Fibroblast of the aortic adventitia (primary cell): ENCODE data around the gene PITPNM3. TPM values are rescaled to one million over a fixed set of nuclear protein-coding genes. Genes with fewer than 3 reads are reported as not detected.

Experiments
- DNase-seq: peaks from one replicate; pipeline ENCODE4 v3.0.0-alpha.2; 2010; ENCODE audit warnings: low read depth
- H3K4me3 ChIP-seq: 2 replicates; pipeline ENCODE4 v1.5.1; 2011; ENCODE audit warnings: low read depth, mild to moderate bottlenecking, control low read depth, low read length, moderate library complexity
- total RNA-seq: library from RNA; depleted of rRNA; stranded (reverse); fragments of >200 nt; gene quantifications from 2 replicates; pipeline ENCODE4 v1.2.3, GENCODE V29; 2012; ENCODE audit warnings: low replicate concordance
- TF ChIP-seq, protein P1 (sequence below): IDR thresholded peaks from 2 replicates; pipeline ENCODE4 v1.5.1; 2011; ENCODE audit warnings: mild to moderate bottlenecking, low read length, control low read depth, inconsistent platforms; ENCODE audit not compliant: insufficient read depth

Gene PITPNM3
- total RNA-seq, 1 donor: 1.3 TPM

DNA sequence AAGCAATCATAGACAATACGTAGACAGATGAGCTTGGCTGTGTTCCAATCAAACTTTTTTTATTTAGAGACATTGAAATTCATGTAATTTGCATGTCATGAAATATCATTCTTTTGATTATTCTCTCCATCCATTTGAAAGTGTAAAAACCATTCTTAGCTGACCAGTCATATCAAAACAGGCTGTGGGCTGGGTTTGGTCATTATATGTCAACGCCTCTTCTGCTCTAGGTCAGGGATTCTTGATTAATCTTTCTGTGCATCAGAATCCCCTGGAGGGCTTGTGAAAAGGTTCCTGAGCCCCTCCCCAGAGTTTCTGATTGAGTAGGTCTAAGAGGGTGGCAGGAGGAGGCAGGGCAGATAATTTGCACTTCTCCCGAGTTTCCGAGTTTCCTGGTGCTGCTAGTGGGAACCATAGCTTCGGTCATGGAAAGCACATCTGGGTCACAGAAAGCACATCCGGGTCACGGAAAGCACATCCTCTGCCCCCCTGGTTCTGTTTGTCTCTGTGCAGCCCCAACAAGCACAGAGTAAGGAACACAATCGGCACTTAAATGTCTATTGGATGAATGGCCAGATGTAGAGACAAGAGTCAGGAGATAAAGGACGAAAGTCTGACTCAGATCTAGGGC is 95.7 kb downstream of the PITPNM3 start:
- TF ChIP-seq, protein P1, sequence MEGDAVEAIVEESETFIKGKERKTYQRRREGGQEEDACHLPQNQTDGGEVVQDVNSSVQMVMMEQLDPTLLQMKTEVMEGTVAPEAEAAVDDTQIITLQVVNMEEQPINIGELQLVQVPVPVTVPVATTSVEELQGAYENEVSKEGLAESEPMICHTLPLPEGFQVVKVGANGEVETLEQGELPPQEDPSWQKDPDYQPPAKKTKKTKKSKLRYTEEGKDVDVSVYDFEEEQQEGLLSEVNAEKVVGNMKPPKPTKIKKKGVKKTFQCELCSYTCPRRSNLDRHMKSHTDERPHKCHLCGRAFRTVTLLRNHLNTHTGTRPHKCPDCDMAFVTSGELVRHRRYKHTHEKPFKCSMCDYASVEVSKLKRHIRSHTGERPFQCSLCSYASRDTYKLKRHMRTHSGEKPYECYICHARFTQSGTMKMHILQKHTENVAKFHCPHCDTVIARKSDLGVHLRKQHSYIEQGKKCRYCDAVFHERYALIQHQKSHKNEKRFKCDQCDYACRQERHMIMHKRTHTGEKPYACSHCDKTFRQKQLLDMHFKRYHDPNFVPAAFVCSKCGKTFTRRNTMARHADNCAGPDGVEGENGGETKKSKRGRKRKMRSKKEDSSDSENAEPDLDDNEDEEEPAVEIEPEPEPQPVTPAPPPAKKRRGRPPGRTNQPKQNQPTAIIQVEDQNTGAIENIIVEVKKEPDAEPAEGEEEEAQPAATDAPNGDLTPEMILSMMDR: no peak
- no peak overlapping the region for H3K4me3 ChIP-seq
- no peak for DNase-seq

- H3K4me3 ChIP-seq: no peak overlapping the region
- TF ChIP-seq, protein P1: no peak
- no peak for DNase-seq
Observed at GRCh38 chr17:6458460-6458950, 97.8 kb downstream of the PITPNM3 start.

- H3K4me3 ChIP-seq: no peak overlapping the region
- no peak for DNase-seq
- TF ChIP-seq, protein P1: no peak
Observed at GRCh38 chr17:6457688-6458459, 98.5 kb downstream of the PITPNM3 start.

DNA sequence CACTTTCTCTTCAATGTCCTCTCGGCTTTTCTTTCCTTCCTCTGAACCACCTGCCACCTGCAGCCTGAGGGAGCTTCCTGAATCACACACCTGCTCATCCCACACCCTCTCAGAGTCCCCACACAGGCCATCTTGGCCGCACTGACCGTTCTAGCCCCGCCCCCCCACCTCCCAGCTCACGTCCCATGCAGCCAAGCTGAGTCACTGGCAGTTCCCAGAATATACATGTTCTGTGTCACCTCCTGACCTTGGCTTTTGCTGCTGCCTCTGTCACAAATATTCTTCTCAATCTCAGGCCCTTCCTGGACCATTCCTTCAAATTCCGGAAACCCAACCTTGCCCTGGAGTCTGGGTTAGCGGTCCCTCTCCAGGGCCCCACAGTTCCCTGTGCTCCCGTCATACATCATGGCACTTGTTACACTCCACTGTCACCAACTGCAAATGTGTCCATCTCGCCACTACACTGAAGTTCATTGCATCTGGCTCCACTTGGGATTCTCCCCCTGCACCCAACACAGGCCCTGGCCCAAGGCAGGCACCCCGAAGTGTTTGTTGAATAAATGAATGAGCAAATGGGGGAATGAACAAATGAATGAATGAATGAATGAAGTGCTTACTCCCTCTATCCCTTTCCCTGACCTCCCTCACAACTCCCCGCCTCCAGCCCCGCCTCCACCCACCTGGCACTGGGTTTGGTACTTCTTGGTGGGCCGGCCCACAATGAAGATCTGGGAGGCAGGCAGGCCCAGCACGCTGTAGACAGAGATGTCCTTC is 99.3 kb downstream of the PITPNM3 start:
- DNase-seq: peak; percentile 51

DNA sequence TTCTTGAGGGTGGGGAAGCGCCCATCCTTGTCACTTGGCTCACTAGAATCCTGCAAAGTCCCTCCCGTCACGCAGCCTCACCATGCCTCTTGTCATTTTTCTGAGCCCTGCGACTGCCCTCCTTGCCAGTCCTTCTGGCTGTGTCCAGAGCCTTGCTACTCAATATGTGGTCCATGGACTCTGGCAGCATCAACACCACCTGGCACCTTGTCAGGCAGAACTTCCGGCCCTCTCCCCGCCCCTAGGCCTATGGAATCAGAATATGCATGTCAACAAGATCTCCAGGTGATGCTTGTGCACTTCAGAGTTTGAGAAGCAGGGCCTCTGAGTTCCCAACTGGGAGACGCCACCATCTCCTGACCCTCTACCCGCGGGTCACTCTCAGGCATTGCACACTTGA is 100.0 kb downstream of the PITPNM3 start:
- DNase-seq: no peak
- TF ChIP-seq, protein P1: no peak
- no peak overlapping the region for H3K4me3 ChIP-seq

More for the DNA sequence above, 99.3 kb downstream of the PITPNM3 start:
- no peak overlapping the region for H3K4me3 ChIP-seq
- TF ChIP-seq, protein P1: no peak

DNA sequence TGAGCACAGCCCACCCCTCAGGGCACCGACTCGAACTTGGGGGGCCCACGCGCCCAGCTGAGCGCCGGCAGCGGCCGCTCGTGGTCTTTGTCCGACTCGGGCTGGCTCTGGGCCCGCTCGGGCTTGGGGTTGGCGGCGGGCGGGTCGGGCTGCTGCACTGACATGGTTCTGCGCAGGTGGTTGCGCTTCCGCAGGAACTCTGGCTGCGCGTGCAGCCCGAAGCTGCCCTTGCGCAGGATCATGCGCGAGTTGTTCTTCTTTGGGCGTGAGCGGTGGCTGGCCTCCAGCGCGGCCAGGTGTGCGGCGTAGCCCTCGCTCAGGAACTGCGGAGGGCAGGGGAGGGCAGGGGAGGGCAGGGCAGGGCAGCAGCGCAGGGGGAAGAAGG is 101.0 kb downstream of the PITPNM3 start:
- TF ChIP-seq, protein P1: no peak
- no peak for DNase-seq
- H3K4me3 ChIP-seq: peak overlapping the region; percentile 22
